K562 (cell line): ENCODE results near the gene ZFTA. TPM values are rescaled to one million over a fixed set of nuclear protein-coding genes. Genes with fewer than 3 reads are reported as not detected.

ENCODE experiments used
- ATAC-seq: fragments of 200-7000 bp; cut with Tn5 transposase; 3 replicates; pipeline ENCODE4 v1.9.1; 2020; ENCODE audit warnings: moderate library complexity
- BruUV-seq: library from RNA; stranded (reverse); fragments of 400-500 nt; replicated peaks from 2 replicates; lab custom pipeline; 2021; lab: Mats Ljungman, UMichigan
- CTCF ChIA-PET: fragments of 300-600 bp; formaldehyde crosslinking; extraction: SDS; loops from one replicate; lab custom pipeline; 2021; ENCODE audit warnings: low intra/inter-chr PET ratio; lab: Yijun Ruan, JAX
- POLR2A ChIA-PET: fragments of 300-600, 350-650 bp; sonication (Branson Sonifier 250); formaldehyde crosslinking; extraction: SDS; loops from one replicate; lab custom pipeline; 2021; ENCODE audit warnings: antibody characterized with exemption, inconsistent platforms; lab: Yijun Ruan, JAX
- DNase-seq, 4 experiments: peaks; one replicate each; pipeline versions ENCODE4 v3.0.0 to v3.0.0-alpha.2; 2011 to 2018; ENCODE audit warnings: low spot score in 3 of 4, mixed read lengths in 3 of 4; ENCODE audit errors: extremely low read depth in 1 of 4
- FAIRE-seq: peaks from 2 replicates; lab custom pipeline; 2011; peaks lifted over from hg19 to GRCh38; lab: Jason Lieb, UNC
- H2AFZ ChIP-seq: 2 replicates; pipeline ENCODE4 v1.6.0; 2011; ENCODE audit warnings: low read depth, low read length, control low read depth, inconsistent platforms
- H3K27ac ChIP-seq: fragments of 200-600 bp; 3 replicates; pipeline ENCODE4 v1.8.0; 2011; ENCODE audit warnings: low read depth, mild to moderate bottlenecking, control low read depth, inconsistent platforms, low read length, moderate library complexity, mixed read lengths; ENCODE audit errors: extremely low read depth
- H3K27me3 ChIP-seq, 2 experiments: fragments of 300-600 bp in 1 of 2; 2 replicates in 1 of 2; 3 replicates in 1 of 2; pipeline versions ENCODE4 v1.6.0 to v1.8.0; 2011; ENCODE audit warnings: inconsistent platforms in 2 of 2, low read length in 2 of 2, mild to moderate bottlenecking in 1 of 2, mixed read lengths in 1 of 2, moderate library complexity in 1 of 2; ENCODE audit not compliant: control insufficient read depth in 2 of 2, insufficient read depth in 2 of 2
- H3K36me3 ChIP-seq: fragments of 300-600 bp; 3 replicates; pipeline ENCODE4 v1.8.0; 2011; ENCODE audit warnings: mild to moderate bottlenecking, low read length, inconsistent platforms; ENCODE audit not compliant: control insufficient read depth, insufficient read depth
- H3K4me1 ChIP-seq, 2 experiments: fragments of 200-600 bp in 1 of 2; replicated peaks in 1 of 2; 2 replicates in 1 of 2; 3 replicates in 1 of 2; pipeline versions ENCODE4 v1.5.1 to v1.8.0; 2011; ENCODE audit warnings: inconsistent platforms in 2 of 2, low read length in 2 of 2, mild to moderate bottlenecking in 1 of 2, mixed read lengths in 1 of 2, moderate library complexity in 1 of 2; ENCODE audit not compliant: control insufficient read depth in 2 of 2, insufficient read depth in 2 of 2
- H3K4me2 ChIP-seq: 2 replicates; pipeline ENCODE4 v1.6.1; 2011; ENCODE audit warnings: low read length, control low read depth, inconsistent platforms, mixed read lengths; ENCODE audit not compliant: insufficient read depth
- H3K4me3 ChIP-seq: fragments of 200-600 bp; sonication (generic), shearing (Covaris generic); 2 replicates; pipeline ENCODE4 v1.5.1; 2016; ENCODE audit warnings: control low read depth, inconsistent platforms
- H3K79me2 ChIP-seq: fragments of 200-600 bp; 3 replicates; pipeline ENCODE4 v1.8.0; 2011; ENCODE audit warnings: low read length, inconsistent platforms; ENCODE audit not compliant: control insufficient read depth, insufficient read depth
- H3K9ac ChIP-seq, 2 experiments: 2 replicates each; pipeline versions ENCODE4 v1.6.0 to v1.6.1; 2011; ENCODE audit warnings: low read depth in 2 of 2, low read length in 2 of 2, control low read depth in 1 of 2, inconsistent platforms in 1 of 2, mild to moderate bottlenecking in 1 of 2, mixed read lengths in 1 of 2; ENCODE audit not compliant: insufficient read depth in 1 of 2
- H3K9me1 ChIP-seq: one replicate; pipeline ENCODE4 v1.6.0; 2011; ENCODE audit warnings: inconsistent platforms, mild to moderate bottlenecking, low read length, moderate library complexity; ENCODE audit not compliant: control insufficient read depth, insufficient read depth
- H3K9me3 ChIP-seq: replicated peaks from 2 replicates; pipeline ENCODE4 v1.5.1; 2011; ENCODE audit warnings: low read depth, low read length, inconsistent platforms; ENCODE audit not compliant: control insufficient read depth, insufficient read depth
- H4K20me1 ChIP-seq: replicated peaks from 2 replicates; pipeline ENCODE4 v1.6.1; 2011; ENCODE audit warnings: low read length, inconsistent platforms, mixed read lengths; ENCODE audit not compliant: control insufficient read depth, insufficient read depth
- BRF1 ChIP-seq: IDR thresholded peaks from 3 replicates; pipeline ENCODE4 v1.6.1; 2011; ENCODE audit warnings: borderline replicate concordance, mild to moderate bottlenecking; ENCODE audit not compliant: insufficient read length; ENCODE audit errors: extremely low read depth
- MYC ChIP-seq, 2 experiments: fragments of 250-450 bp in 1 of 2; sonication (Bioruptor Pico) in 1 of 2; IDR thresholded peaks; 2 replicates each; pipeline versions ENCODE4 v1.5.1 to v1.6.1; 2012 to 2021; ENCODE audit warnings: low read depth in 2 of 2, borderline replicate concordance in 1 of 2, improper control_type of control experiment in 1 of 2, low read length in 1 of 2, mild to moderate bottlenecking in 1 of 2, moderate library complexity in 1 of 2
- NBN ChIP-seq: fragments of 450-650 bp; IDR thresholded peaks from 2 replicates; pipeline ENCODE4 v1.6.1; 2016; ENCODE audit warnings: low read depth, mild to moderate bottlenecking
- NR2C1 ChIP-seq, 2 experiments: fragments of 450-650 bp; IDR thresholded peaks; 2 replicates each; pipeline ENCODE4 v1.6.1; 2017; ENCODE audit warnings: mild to moderate bottlenecking in 2 of 2, antibody characterized with exemption in 1 of 2, inconsistent platforms in 1 of 2, missing compliant biosample characterization in 1 of 2, missing genetic modification characterization in 1 of 2
- PHF8 ChIP-seq: fragments of 200-600 bp; sonication (generic); IDR thresholded peaks from 2 replicates; pipeline ENCODE4 v1.6.1; 2012; ENCODE audit warnings: mixed run types, mild to moderate bottlenecking, inconsistent platforms, low read length, moderate library complexity, borderline replicate concordance
- PRMT5 ChIP-seq: sonication (generic); formaldehyde crosslinking; IDR thresholded peaks from 2 replicates; pipeline ENCODE4 v1.5.0; 2020; ENCODE audit warnings: missing genetic modification reagents
- SIN3A ChIP-seq, 2 experiments: fragments of 150-350 bp in 1 of 2; IDR thresholded peaks; 2 replicates each; pipeline ENCODE4 v1.6.1; 2011 to 2016; ENCODE audit warnings: borderline replicate concordance in 2 of 2, low read depth in 2 of 2, low read length in 2 of 2, mild to moderate bottlenecking in 2 of 2, moderate library complexity in 2 of 2; ENCODE audit not compliant: control insufficient read depth in 1 of 2
- SRSF1 ChIP-seq: fragments of 200-400 bp; formaldehyde crosslinking; IDR thresholded peaks from 2 replicates; pipeline ENCODE4 v1.6.1; 2017; ENCODE audit warnings: mild to moderate bottlenecking, low read depth, low read length, moderate library complexity
- STAT5B ChIP-seq: fragments of 250-450 bp; sonication (Bioruptor Pico); IDR thresholded peaks from 2 replicates; pipeline ENCODE4 v1.8.0; 2021; ENCODE audit warnings: mild to moderate bottlenecking, inconsistent platforms
- TAF1 ChIP-seq: IDR thresholded peaks from 2 replicates; pipeline ENCODE4 v1.6.1; 2011; ENCODE audit warnings: mild to moderate bottlenecking, low read length, moderate library complexity; ENCODE audit not compliant: insufficient read depth, control insufficient read depth, severe bottlenecking; ENCODE audit errors: extremely low read depth
- ZFP1 ChIP-seq: fragments of 450-650 bp; formaldehyde crosslinking; IDR thresholded peaks from 2 replicates; pipeline ENCODE4 v1.4.0; 2020; ENCODE audit warnings: mild to moderate bottlenecking, mixed read lengths
- ZNF696 ChIP-seq: fragments of 250-450 bp; sonication (Bioruptor Pico); conservative IDR thresholded peaks from 2 replicates; pipeline ENCODE4 v1.4.0; 2020; ENCODE audit warnings: mild to moderate bottlenecking, moderate library complexity
- ZNF717 ChIP-seq: fragments of 250-450 bp; sonication (Bioruptor Pico); IDR thresholded peaks from 2 replicates; pipeline ENCODE4 v1.5.0; 2021
- WGBS: fragments of 100-300 bp; shearing (Covaris generic); methylation state at CpG from one replicate; pipeline ENCODE4 v1.1.6; 2016; ENCODE audit warnings: low coverage, mixed read lengths; ENCODE audit not compliant: insufficient coverage; ENCODE audit errors: missing lambda C conversion rate; 5-methylcytosine and 5-hydroxymethylcytosine counted together
- in situ Hi-C: fragments of 300-500 bp; cut with MboI; formaldehyde crosslinking; loops from 4 replicates; pipeline ENCODE4 v1.15.0; 2018; ENCODE audit warnings: inconsistent platforms, mixed read lengths
- intact Hi-C: fragments of 100-400 bp; cut with micrococcal nuclease; formaldehyde crosslinking; loops from 2 replicates; pipeline ENCODE4 v1.14.2; 2022
- polyA plus RNA-seq, 8 experiments: library from polyadenylated mRNA; depleted of rRNA in 4 of 8; stranded (reverse) in 5 of 8; unstranded in 3 of 8; fragments of >200 nt; fragmentation: Nextera tagmentation in 2 of 8; fragmentation: Illumina TruSeq in 1 of 8; extraction: Ambion mirVana in 2 of 8; extraction: Trizol in 1 of 8; gene quantifications; 2 replicates each; pipeline versions ENCODE4 v1.2.1 to v1.2.3, GENCODE V29; 2011 to 2014; ENCODE audit warnings: inconsistent platforms in 1 of 8, missing spikeins in 1 of 8
- total RNA-seq, 7 experiments: library from RNA; depleted of rRNA in 6 of 7; stranded (reverse); fragments of >200 nt in 6 of 7; fragmentation: Illumina TruSeq in 2 of 7; extraction: Trizol in 2 of 7; gene quantifications; 2 replicates each; pipeline versions ENCODE4 v1.2.1 to v1.2.3, GENCODE V29; 2011 to 2021; ENCODE audit warnings: low replicate concordance in 1 of 7
- TF ChIP-seq, protein P1 (sequence below): fragments of 200-800 bp; sonication (Bioruptor generic); IDR thresholded peaks from 2 replicates; pipeline ENCODE4 v1.6.1; 2017; ENCODE audit warnings: missing genetic modification characterization, missing compliant biosample characterization
- TF ChIP-seq, protein P2 (sequence below): fragments of 450-650 bp; conservative IDR thresholded peaks from 2 replicates; pipeline ENCODE4 v1.6.1; 2016; ENCODE audit warnings: missing genetic modification characterization, low read depth, mild to moderate bottlenecking, control low read depth, missing compliant biosample characterization
- TF ChIP-seq, protein P3 (sequence below): fragments of 450-650 bp; formaldehyde crosslinking; IDR thresholded peaks from 2 replicates; pipeline ENCODE4 v1.4.0; 2022; ENCODE audit warnings: missing genetic modification characterization

The ZFTA gene
- total and polyA plus RNA-seq, 9 of the 15 experiments (the other 6 are each of a cell fraction or from before 2014, with no cell fraction given) = 0.45 to 12.3 (median 2.9) TPM

DNA sequence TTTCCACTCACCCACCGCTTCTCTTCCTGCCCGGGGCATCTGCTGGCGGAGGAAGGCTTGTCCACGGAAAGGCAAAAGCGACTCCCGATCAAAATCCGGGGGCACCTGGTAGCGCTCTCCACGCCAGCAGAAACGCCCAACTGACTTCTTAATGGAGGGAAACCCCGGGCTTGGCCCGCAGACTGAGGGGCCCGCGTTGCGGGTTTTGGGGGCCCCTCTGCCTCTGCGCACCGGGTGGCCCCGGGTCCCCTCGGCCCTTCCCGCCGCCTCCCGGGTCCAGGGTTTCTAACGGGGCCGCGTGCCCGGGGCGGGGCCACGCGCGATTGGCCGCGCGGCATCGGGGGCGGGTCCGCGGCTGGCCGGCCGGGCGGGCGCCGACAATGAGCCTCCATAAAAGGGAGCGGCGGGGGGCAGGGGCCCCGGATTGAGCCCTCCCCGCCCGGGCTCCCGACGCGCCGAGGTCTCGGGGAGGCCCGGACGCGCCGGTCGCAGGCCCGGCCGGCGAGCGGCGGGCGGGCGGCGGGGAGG lies 44.5 kb upstream of the ZFTA start, which contains the start of gene SPINDOC:
TSS of gene SPINDOC (plus strand) at position 422 of the 528 bp plus-strand sequence. CDS start 231 bp downstream, outside the sequence.
- Histone ChIP-seq H3K36me3 (peaks cover 32% of the 10 kb centered on the region), H3K4me1 (peaks cover 22 to 24% of the 10 kb centered on the region in 2 experiments), H3K79me2 (peaks cover 40% of the 10 kb centered on the region), H3K27ac (peak within 1 kb of the TSS; percentile 84), H2AFZ (peak within 1 kb of the TSS; percentile 99), H3K9me1 (peaks cover 2% of the 10 kb centered on the region), H3K27me3 (no peaks in the 10 kb centered on the region), H4K20me1 (peaks cover 13% of the 10 kb centered on the region; the same call in 1 of the 2 replicates), H3K4me2 (peak within 1 kb of the TSS; percentile 94), H3K9me3 (no peaks in the 10 kb centered on the region), H3K9ac (peak within 1 kb of the TSS; percentile 89 to 99), H3K4me3 (peak within 1 kb of the TSS; percentile 82)
- CTCF ChIA-PET = no interaction called here
- DNase-seq (peak; percentile 87 to 97 (median 96)), ATAC-seq (peak; percentile 92), FAIRE-seq (no peak)
- intact Hi-C loops (loop anchor here (5.0 kb wide), 1 partner anchor 46 kb away; the partner anchor contains the start of gene ZFTA), in situ Hi-C loops (no loop called here)
- BruUV-seq = no TSS peak
- WGBS = under 1% methylated on average over 40 of the region's 65 CpGs
- POLR2A ChIA-PET = interaction anchor here (0.6 to 1.2 kb wide), 3 partner anchors 10 to 94 kb away, joined by 3 read pairs; no protein-coding TSS in a partner anchor
- no peak for TF ChIP-seq SIN3A (IDR thresholded peaks at IDR 0.05; ENCODE audit: borderline replicate concordance in 2 of 2, control insufficient read depth in 1 of 2, low read depth in 2 of 2, low read length in 2 of 2)
- TF ChIP-seq, protein P1, sequence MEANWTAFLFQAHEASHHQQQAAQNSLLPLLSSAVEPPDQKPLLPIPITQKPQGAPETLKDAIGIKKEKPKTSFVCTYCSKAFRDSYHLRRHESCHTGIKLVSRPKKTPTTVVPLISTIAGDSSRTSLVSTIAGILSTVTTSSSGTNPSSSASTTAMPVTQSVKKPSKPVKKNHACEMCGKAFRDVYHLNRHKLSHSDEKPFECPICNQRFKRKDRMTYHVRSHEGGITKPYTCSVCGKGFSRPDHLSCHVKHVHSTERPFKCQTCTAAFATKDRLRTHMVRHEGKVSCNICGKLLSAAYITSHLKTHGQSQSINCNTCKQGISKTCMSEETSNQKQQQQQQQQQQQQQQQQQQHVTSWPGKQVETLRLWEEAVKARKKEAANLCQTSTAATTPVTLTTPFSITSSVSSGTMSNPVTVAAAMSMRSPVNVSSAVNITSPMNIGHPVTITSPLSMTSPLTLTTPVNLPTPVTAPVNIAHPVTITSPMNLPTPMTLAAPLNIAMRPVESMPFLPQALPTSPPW (CRISPR knock-in tag) = peak; percentile 87
- no peak for TF ChIP-seq ZNF696
- no peak for TF ChIP-seq BRF1
- TF ChIP-seq SRSF1 = no peak
- TF ChIP-seq, protein P2, sequence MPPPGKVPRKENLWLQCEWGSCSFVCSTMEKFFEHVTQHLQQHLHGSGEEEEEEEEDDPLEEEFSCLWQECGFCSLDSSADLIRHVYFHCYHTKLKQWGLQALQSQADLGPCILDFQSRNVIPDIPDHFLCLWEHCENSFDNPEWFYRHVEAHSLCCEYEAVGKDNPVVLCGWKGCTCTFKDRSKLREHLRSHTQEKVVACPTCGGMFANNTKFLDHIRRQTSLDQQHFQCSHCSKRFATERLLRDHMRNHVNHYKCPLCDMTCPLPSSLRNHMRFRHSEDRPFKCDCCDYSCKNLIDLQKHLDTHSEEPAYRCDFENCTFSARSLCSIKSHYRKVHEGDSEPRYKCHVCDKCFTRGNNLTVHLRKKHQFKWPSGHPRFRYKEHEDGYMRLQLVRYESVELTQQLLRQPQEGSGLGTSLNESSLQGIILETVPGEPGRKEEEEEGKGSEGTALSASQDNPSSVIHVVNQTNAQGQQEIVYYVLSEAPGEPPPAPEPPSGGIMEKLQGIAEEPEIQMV (tag) = peak; percentile 75
- TF ChIP-seq ZNF717 (CRISPR knock-in tag) = no peak
- no peak for TF ChIP-seq STAT5B (CRISPR knock-in tag)
- TF ChIP-seq ZFP1 (CRISPR knock-in tag) = no peak
- peak; percentile 68; the same call in 1 of the 2 replicates for TF ChIP-seq PHF8
- peak; percentile 40 for TF ChIP-seq TAF1
- no peak for TF ChIP-seq PRMT5 (CRISPR knock-in tag)
- TF ChIP-seq, protein P3, sequence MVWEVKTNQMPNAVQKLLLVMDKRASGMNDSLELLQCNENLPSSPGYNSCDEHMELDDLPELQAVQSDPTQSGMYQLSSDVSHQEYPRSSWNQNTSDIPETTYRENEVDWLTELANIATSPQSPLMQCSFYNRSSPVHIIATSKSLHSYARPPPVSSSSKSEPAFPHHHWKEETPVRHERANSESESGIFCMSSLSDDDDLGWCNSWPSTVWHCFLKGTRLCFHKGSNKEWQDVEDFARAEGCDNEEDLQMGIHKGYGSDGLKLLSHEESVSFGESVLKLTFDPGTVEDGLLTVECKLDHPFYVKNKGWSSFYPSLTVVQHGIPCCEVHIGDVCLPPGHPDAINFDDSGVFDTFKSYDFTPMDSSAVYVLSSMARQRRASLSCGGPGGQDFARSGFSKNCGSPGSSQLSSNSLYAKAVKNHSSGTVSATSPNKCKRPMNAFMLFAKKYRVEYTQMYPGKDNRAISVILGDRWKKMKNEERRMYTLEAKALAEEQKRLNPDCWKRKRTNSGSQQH (CRISPR knock-in tag) = no peak
- no peak for TF ChIP-seq NR2C1 (IDR thresholded peaks at IDR 0.05)
- no peak for TF ChIP-seq NR2C1 (tag; IDR thresholded peaks at IDR 0.05)
- 0 out of 2 replicates have a peak, but pooled peaks have one; percentile 20 for TF ChIP-seq NBN
- TF ChIP-seq MYC (IDR thresholded peaks at IDR 0.05; ENCODE audit: low read depth, low read length) = peak; percentile 62; the same call in 1 of the 2 replicates
- no peak for TF ChIP-seq MYC (CRISPR knock-in tag; IDR thresholded peaks at IDR 0.05; ENCODE audit: borderline replicate concordance, low read depth)
